NCI-H1694 treated with DMSO at 0.1 percent for 48 hours (cell line): Measurements from ENCODE around the gene CES2.
"Not testable (repeated sequence)": the region's sequence is repeated elsewhere in the genome, so short reads cannot be mapped to it uniquely, and the experiment has no call there.

Experiments
- DNase-seq: peaks from one replicate; lab custom pipeline; 2025; lab: John Stamatoyannopoulos, UW

CES2 gene

GRCh38 chr16:66984892-66985311 lies 49.6 kb downstream of the CES2 start:
- no peak for DNase-seq

GRCh38 chr16:66986559-66986958 lies 51.2 kb downstream of the CES2 start:
- no peak for DNase-seq

GRCh38 chr16:66988197-66988788 lies 53.0 kb downstream of the CES2 start, which contains the start of gene CES4A:
Gene CES4A (plus strand): TSS chr16:66988589. CDS start chr16:66988773, 184 bp downstream.
- DNase-seq, result no peak

- DNase-seq, result no peak
Measured at GRCh38 chr16:66991545-66992077, 56.3 kb downstream of the CES2 start.

- not testable (repeated sequence) for DNase-seq
Measured at GRCh38 chr16:66993558-66993957, 58.2 kb downstream of the CES2 start.
